GM06990 (cell line): ENCODE data around the gene NFKBIZ.

Source experiments
- DNase-seq: peaks from one replicate; pipeline ENCODE4 v3.0.0-alpha.2; 2011; ENCODE audit not compliant: insufficient read length; ENCODE audit errors: extremely low read depth
- H3K27me3 ChIP-seq: replicated peaks from 2 replicates; pipeline ENCODE4 v1.6.0; 2011; ENCODE audit warnings: low read length; ENCODE audit not compliant: control insufficient read depth, insufficient read depth
- H3K36me3 ChIP-seq: 2 replicates; pipeline ENCODE4 v1.5.1; 2011; ENCODE audit warnings: low read length; ENCODE audit not compliant: control insufficient read depth, insufficient read depth
- H3K4me3 ChIP-seq: replicated peaks from 2 replicates; pipeline ENCODE4 v1.5.1; 2011; ENCODE audit warnings: low read depth, mild to moderate bottlenecking, control low read depth, low read length
- TF ChIP-seq, protein P1 (sequence below): IDR thresholded peaks from 2 replicates; pipeline ENCODE4 v1.5.1; 2011; ENCODE audit warnings: low read length, control low read depth, mild to moderate bottlenecking, inconsistent platforms; ENCODE audit not compliant: insufficient read depth, poor library complexity, severe bottlenecking

Gene NFKBIZ

DNA sequence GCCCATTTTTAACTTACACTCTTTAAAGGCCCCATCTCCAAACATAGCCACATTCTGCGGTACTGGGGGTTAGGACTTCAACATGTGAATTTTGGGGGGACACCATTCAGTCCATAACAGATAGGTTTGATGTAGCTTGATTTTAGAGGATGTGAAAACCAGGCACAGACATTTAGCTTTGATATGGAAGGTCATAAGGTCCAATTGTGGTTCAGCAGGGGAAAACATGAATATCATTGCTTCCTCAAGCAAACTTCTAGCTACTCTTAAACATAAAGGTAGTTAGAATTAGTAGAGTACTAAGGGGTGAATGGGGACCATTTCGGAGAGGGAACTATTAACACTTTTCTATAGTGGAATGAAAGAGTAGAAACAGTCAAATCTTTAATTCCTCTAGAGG, 13.6 kb upstream of the NFKBIZ start:
- H3K27me3 ChIP-seq: no peaks in the 10 kb centered on the region
- DNase-seq: no peak
- no peak overlapping the region for H3K4me3 ChIP-seq
- H3K36me3 ChIP-seq: no peaks in the 10 kb centered on the region
- TF ChIP-seq, protein P1, sequence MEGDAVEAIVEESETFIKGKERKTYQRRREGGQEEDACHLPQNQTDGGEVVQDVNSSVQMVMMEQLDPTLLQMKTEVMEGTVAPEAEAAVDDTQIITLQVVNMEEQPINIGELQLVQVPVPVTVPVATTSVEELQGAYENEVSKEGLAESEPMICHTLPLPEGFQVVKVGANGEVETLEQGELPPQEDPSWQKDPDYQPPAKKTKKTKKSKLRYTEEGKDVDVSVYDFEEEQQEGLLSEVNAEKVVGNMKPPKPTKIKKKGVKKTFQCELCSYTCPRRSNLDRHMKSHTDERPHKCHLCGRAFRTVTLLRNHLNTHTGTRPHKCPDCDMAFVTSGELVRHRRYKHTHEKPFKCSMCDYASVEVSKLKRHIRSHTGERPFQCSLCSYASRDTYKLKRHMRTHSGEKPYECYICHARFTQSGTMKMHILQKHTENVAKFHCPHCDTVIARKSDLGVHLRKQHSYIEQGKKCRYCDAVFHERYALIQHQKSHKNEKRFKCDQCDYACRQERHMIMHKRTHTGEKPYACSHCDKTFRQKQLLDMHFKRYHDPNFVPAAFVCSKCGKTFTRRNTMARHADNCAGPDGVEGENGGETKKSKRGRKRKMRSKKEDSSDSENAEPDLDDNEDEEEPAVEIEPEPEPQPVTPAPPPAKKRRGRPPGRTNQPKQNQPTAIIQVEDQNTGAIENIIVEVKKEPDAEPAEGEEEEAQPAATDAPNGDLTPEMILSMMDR: no peak

- Histone ChIP-seq H3K27me3 (no peaks in the 10 kb centered on the region), H3K4me3 (no peak overlapping the region), H3K36me3 (no peaks in the 10 kb centered on the region)
- DNase-seq: no peak
- TF ChIP-seq, protein P1: no peak
Observed at GRCh38 chr3:101836160-101836559, 13.2 kb upstream of the NFKBIZ start.

DNA sequence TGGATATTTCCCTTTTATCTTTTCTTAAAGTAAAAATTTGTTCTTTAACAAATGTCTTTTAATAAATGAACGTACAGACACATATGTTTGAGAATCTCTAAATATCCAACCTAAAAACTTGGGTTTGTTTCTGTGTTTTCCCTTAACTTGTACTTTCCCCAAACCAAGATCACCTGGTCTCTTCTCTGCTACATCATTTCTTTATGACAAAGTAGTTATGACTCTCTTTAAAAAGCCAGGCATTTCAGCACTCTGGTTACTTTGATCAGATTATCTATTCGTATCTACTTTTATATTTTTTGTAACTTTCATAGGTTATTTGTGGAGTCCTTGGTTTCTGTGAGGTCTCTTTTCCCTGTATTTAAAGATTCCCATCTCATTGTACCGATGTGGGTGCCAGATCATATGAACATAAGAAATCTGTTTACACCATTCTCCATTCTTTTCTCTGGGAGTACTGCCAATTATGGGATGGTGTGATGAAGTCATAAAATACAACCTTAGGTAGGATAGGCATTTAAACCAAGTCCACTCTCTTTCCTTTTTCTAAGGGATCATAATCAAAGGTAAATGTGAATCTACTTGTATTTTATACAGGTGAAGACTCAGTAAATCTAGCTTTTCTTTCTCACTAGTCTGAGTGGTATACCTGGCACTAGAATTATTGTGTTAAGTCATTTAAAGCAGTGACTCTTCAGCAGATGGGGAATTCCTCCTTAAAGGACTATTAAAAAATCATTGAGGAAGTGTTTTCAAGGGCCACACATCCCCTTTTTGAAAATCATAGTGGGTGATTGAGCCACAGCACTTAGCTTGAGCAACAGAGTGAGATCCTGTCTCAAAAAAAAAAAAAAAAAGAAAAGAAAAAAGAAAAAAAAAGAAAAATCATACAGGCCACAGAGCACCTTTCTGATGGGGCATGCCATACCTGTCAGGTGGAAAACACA, 12.4 kb upstream of the NFKBIZ start:
- H3K27me3 ChIP-seq: no peaks in the 10 kb centered on the region
- no peak for DNase-seq
- no peaks in the 10 kb centered on the region for H3K36me3 ChIP-seq
- no peak overlapping the region for H3K4me3 ChIP-seq
- TF ChIP-seq, protein P1: no peak

GRCh38 chr3:101838691-101839090, 10.6 kb upstream of the NFKBIZ start:
- no peaks in the 10 kb centered on the region for H3K27me3 ChIP-seq
- H3K36me3 ChIP-seq: no peaks in the 10 kb centered on the region
- no peak for DNase-seq
- H3K4me3 ChIP-seq: no peak overlapping the region
- TF ChIP-seq, protein P1: no peak

DNA sequence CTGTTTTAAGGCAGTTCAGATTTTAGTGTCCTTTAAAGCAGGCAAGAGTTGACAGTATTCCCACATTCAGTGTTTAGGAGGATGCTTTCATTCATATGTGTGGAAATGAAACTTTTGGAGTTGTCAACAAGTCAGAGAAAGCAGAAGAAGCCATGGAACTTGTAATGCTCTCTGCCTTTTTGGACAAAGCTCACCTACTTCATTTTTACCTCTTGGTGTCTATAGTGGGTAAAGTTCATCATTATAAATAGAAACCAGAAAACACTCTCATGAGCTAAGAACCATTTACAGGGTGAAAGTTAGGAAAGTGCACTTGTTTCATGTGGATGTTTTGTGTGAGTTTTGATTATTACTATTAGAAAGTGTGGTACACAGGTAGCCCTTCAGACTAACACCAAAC, 9.2 kb upstream of the NFKBIZ start:
- no peak for DNase-seq
- Histone ChIP-seq H3K4me3 (no peak overlapping the region), H3K36me3 (no peaks in the 10 kb centered on the region), H3K27me3 (no peaks in the 10 kb centered on the region)
- TF ChIP-seq, protein P1: no peak
